ENCODE data around the gene SMYD3.
"Not testable (repeated sequence)": the region's sequence is repeated elsewhere in the genome, so short reads cannot be mapped to it uniquely, and the experiment has no call there.

The SMYD3 gene

GRCh38 chr1:245715970-245716369, 791.1 kb downstream of the SMYD3 start:
- DNase-seq (ENCODE audit: low read depth) = peak; percentile 89

DNA sequence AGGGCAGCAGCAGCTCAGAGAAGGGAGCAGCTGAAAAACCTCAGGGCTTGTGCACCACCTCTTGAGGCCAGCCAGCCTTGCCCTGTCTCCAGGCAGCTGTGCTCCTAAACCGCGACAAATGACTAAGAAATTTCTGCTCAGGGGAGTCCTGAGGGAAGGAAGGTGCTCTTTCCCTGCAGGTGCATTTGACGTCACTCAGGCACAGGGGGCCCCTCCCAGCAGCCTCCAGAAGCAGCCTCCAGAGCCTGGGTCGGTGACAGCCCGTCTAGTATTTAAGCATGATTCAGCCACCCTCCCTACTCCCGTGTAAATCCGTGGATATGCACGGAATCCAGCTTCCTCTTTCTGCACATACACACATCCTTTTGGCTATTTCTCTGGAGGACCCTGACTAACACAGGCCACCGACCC, 791.8 kb downstream of the SMYD3 start:
- peak; percentile 53 for DNase-seq (ENCODE audit: low read depth)

DNA sequence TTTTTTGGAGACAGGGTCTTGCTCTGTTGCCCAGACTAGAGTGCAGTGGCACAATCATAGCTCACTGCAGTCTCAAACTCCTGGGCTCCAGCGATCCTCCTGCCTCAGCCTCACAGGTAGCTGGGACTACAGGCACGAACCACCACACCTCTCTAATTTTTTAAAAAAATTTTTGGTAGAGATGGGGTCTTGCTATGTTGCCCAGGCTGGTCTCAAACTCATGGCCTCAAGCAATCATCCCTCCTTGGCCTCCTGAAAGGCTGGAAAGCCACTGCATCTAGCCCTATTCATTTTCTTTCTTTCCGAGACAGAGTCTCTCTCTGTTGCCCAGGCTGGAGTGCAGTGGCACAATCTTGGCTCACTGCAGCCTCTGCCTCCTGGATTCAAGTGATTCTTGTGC, 793.1 kb downstream of the SMYD3 start:
- DNase-seq (ENCODE audit: low read depth) = not testable (repeated sequence)

- DNase-seq (ENCODE audit: low read depth) = no peak
These were observed 795.8 kb downstream of the SMYD3 start for GRCh38 chr1:245710961-245711903.

GRCh38 chr1:245707941-245708340, 799.1 kb downstream of the SMYD3 start:
- no peak for DNase-seq (ENCODE audit: low read depth)

DNA sequence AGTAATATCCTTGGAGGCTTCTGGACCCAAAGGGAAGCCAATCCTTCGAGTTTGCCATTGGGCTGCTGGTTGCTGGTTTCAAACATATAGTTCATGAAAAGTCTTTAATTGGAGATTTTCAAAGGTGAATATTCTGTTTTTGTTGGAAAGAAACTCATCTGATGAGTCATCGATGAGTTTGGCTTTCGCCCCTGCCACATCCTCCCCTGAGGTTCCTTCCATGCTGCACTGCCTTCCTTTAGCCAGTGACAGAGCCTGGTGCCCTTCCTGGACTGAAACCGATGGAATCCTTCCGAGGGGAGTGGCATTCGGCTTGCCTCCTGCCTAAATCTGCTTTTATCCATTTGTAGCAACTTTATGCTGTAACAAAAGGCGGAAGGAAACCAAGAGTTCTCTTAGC, 802.3 kb downstream of the SMYD3 start:
- DNase-seq (ENCODE audit: low read depth) = peak; percentile 66

DNA sequence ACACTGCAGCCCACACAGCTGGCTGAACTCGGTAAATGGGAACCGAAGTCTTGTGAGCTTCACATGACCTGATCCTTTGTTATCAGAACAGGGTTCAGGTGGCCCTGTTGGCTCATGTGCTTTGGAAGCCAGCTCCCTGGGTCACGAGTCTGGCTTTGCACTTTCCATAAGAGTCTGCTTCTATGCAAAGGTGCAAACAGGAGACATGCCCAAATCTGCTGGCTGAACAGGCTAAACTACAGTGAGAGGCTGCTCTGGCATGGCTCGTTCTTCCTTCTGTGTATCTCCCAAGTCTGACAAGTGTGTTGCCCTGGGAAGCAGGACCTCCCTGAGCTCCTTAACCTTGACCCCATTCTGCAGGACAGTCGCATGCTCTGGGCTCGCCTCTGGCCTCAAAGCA, 802.7 kb downstream of the SMYD3 start:
- DNase-seq (ENCODE audit: low read depth) = no peak

GRCh38 chr1:245702346-245702745, 804.7 kb downstream of the SMYD3 start:
- DNase-seq (ENCODE audit: low read depth) = no peak

- DNase-seq (ENCODE audit: low read depth) = no peak
These were observed 805.4 kb downstream of the SMYD3 start for GRCh38 chr1:245701631-245702030.

DNA sequence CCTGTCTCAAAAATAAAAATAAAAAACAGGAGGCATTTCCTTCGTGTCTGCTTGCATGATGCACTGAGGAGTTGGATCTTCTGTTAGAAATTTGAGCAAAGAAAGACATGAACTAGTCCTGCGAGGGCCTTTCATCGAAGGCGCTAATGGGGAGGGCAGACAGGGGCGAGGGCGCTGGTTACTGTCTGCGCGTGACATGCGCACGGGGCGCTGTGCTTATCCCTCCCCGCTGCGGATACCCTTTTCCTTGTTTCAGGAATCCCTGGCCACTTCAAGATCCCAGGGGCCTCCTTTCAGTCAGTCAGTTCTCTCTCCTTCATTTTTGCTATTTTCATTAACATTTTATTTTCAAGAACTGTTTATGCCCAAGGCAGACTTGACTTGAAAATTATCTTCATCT, 806.4 kb downstream of the SMYD3 start:
- no peak for DNase-seq (ENCODE audit: low read depth)

Measured in EH (cell line).